ENCODE data around the gene RREB1. TPM values are rescaled to one million over a fixed set of nuclear protein-coding genes. Genes with fewer than 3 reads are reported as not detected.

Gene RREB1
- total and polyA plus RNA-seq, 2 donors (not counting 3 experiments of a cell fraction or from before 2014, with no cell fraction given): 3.7 to 33.0 TPM

DNA sequence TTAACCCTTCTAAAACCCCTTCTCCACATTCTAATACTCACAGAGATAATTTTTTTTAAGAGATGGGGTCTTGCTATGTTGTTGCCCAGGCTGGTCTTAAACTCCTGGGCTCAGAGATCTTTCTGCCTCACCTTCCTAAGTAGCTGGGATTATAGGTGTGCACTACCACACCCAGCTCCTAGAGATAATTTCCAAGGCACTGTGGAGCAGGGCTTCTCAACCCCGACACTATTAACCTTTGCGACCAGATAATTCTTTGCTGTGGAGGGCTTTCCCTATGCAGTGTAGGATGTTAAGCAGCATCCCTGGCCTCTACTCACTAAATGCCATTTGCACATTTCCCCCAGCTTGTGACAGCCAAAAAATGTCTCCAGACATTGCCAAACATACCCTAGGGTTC is 8.8 kb upstream of the RREB1 start:
- Histone ChIP-seq H3K9me1 (replicated peaks; ENCODE audit: control insufficient read depth, extremely low read depth, insufficient read depth, low read length) (no peaks in the 10 kb centered on the region), H3K36me3 (ENCODE audit: control insufficient read depth in 2 of 2, extremely low read depth in 1 of 2, insufficient read depth in 2 of 2, low read length in 2 of 2) (no peaks in the 10 kb centered on the region), H4K20me1 (replicated peaks; ENCODE audit: control insufficient read depth, extremely low read depth, insufficient read depth, low read length) (no peaks in the 10 kb centered on the region), H3K79me2 (ENCODE audit: control insufficient read depth, insufficient read depth, low read length) (no peaks in the 10 kb centered on the region), H3K4me2 (ENCODE audit: insufficient read depth, low read length) (no peak overlapping the region), H3K9ac (replicated peaks; ENCODE audit: extremely low read depth, insufficient read depth, low read length) (no peak overlapping the region), H3K4me3 (replicated peaks in 1 of 3; ENCODE audit: insufficient read depth in 1 of 3, low read depth in 1 of 3, low read length in 3 of 3) (no peak overlapping the region), H3K27ac (ENCODE audit: insufficient read depth, low read depth, low read length) (no peak overlapping the region), H2AFZ (ENCODE audit: low read depth, low read length) (no peak overlapping the region), H3K4me1 (ENCODE audit: control insufficient read depth, extremely low read depth, insufficient read depth, low read length) (peaks cover 6% of the 10 kb centered on the region), H3K9me3 (replicated peaks; ENCODE audit: control insufficient read depth, insufficient read depth, low read length) (no peaks in the 10 kb centered on the region), H3K27me3 (ENCODE audit: control insufficient read depth in 2 of 2, insufficient read depth in 2 of 2, low read length in 2 of 2) (no peaks in the 10 kb centered on the region)
- TF ChIP-seq JUN (IDR thresholded peaks at IDR 0.05; ENCODE audit: borderline replicate concordance, insufficient read depth, insufficient read length, low read depth): no peak
- intact Hi-C loops (cut with micrococcal nuclease) (no loop called here), dilution Hi-C loops (cut with MboI; ENCODE audit: extremely low pct_ligation_motif_present, low sequenced_read_pairs) (no loop called here)
- DNase-seq (ENCODE audit: low read depth, low spot score) (no peak), FAIRE-seq (no peak)
- ChIA-PET POLR2A (no interaction called here), CTCF (no interaction called here)
- no TSS peak for BruUV-seq (replicated peaks)

DNA sequence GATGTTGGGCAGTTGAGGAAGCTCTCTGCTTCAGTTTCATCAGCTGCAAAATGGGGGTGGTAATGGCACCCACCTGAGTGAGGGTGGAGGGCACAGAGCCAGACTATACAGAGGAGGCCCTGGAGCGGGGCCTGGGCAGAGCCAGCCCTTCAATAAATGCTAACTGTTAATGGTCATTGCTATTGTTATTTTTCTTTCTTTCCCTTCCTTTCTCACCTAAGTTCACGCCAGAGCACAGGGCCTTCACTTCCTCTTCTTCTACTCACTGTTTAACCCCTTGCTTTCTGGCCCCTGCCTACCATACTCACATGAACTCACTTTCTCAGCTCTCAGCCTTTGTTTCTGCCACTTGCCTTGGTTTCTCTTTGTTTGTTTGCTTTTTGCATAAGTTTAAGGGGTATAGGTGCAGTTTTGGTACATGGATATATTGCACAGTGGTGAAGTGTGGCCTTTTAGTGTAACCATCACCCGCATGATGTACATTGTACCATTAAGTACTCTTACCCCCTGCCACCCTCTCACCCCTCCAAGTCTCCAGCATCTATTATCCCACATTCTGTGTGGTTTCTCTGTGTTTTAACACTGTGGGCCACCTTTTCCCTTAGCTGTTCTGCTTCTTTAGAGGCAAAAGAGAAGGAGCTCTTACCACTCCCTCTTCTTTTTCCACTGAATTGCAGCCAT is 7.5 kb upstream of the RREB1 start:
- dilution Hi-C loops (cut with MboI; ENCODE audit: extremely low pct_ligation_motif_present, low sequenced_read_pairs): no loop called here
- CTCF ChIA-PET: no interaction called here
- no peaks in the 10 kb centered on the region for H4K20me1 ChIP-seq (replicated peaks; ENCODE audit: control insufficient read depth, extremely low read depth, insufficient read depth, low read length)
- no peak overlapping the region for H3K4me2 ChIP-seq (ENCODE audit: insufficient read depth, low read length)
- FAIRE-seq (peak; percentile 75), DNase-seq (ENCODE audit: low read depth, low spot score) (peak; percentile 30)
- no peak overlapping the region for H2AFZ ChIP-seq (ENCODE audit: low read depth, low read length)
- no peak overlapping the region for H3K9ac ChIP-seq (replicated peaks; ENCODE audit: extremely low read depth, insufficient read depth, low read length)
- no peaks in the 10 kb centered on the region for H3K36me3 ChIP-seq (ENCODE audit: control insufficient read depth in 2 of 2, extremely low read depth in 1 of 2, insufficient read depth in 2 of 2, low read length in 2 of 2)
- no peak overlapping the region for H3K4me3 ChIP-seq (replicated peaks in 1 of 3; ENCODE audit: insufficient read depth in 1 of 3, low read depth in 1 of 3, low read length in 3 of 3)
- TF ChIP-seq FOS (IDR thresholded peaks at IDR 0.05; ENCODE audit: borderline replicate concordance, insufficient read depth, low read length) (no peak), POLR2A (IDR thresholded peaks at IDR 0.05; ENCODE audit: low read depth, low read length) (no peak), MYC (IDR thresholded peaks at IDR 0.05; ENCODE audit: low read depth, low read length) (no peak), JUN (IDR thresholded peaks at IDR 0.05; ENCODE audit: borderline replicate concordance, insufficient read depth, insufficient read length, low read depth) (no peak), GATA2 (IDR thresholded peaks at IDR 0.05; ENCODE audit: insufficient read depth, insufficient read length, low read depth, low read length) (no peak), EZH2 (IDR thresholded peaks at IDR 0.05; ENCODE audit: borderline replicate concordance, low read depth, low read length, severe bottlenecking) (no peak), POLR2AphosphoS5 (IDR thresholded peaks at IDR 0.05; ENCODE audit: insufficient read depth, low read depth, low read length) (no peak)
- TF ChIP-seq, protein P1, sequence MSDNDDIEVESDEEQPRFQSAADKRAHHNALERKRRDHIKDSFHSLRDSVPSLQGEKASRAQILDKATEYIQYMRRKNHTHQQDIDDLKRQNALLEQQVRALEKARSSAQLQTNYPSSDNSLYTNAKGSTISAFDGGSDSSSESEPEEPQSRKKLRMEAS (IDR thresholded peaks at IDR 0.05; ENCODE audit: insufficient read depth, insufficient read length): no peak
- TF ChIP-seq, protein P2, sequence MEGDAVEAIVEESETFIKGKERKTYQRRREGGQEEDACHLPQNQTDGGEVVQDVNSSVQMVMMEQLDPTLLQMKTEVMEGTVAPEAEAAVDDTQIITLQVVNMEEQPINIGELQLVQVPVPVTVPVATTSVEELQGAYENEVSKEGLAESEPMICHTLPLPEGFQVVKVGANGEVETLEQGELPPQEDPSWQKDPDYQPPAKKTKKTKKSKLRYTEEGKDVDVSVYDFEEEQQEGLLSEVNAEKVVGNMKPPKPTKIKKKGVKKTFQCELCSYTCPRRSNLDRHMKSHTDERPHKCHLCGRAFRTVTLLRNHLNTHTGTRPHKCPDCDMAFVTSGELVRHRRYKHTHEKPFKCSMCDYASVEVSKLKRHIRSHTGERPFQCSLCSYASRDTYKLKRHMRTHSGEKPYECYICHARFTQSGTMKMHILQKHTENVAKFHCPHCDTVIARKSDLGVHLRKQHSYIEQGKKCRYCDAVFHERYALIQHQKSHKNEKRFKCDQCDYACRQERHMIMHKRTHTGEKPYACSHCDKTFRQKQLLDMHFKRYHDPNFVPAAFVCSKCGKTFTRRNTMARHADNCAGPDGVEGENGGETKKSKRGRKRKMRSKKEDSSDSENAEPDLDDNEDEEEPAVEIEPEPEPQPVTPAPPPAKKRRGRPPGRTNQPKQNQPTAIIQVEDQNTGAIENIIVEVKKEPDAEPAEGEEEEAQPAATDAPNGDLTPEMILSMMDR (IDR thresholded peaks at IDR 0.05; ENCODE audit: extremely low read depth in 1 of 2, insufficient read depth in 1 of 2, low read depth in 1 of 2, low read length in 2 of 2): no peak
- POLR2A ChIA-PET: no interaction called here
- no peaks in the 10 kb centered on the region for H3K27me3 ChIP-seq (ENCODE audit: control insufficient read depth in 2 of 2, insufficient read depth in 2 of 2, low read length in 2 of 2)
- intact Hi-C loops (cut with micrococcal nuclease): no loop called here
- H3K9me1 ChIP-seq (replicated peaks; ENCODE audit: control insufficient read depth, extremely low read depth, insufficient read depth, low read length): no peaks in the 10 kb centered on the region
- H3K9me3 ChIP-seq (replicated peaks; ENCODE audit: control insufficient read depth, insufficient read depth, low read length): no peaks in the 10 kb centered on the region
- BruUV-seq (replicated peaks): no TSS peak
- H3K4me1 ChIP-seq (ENCODE audit: control insufficient read depth, extremely low read depth, insufficient read depth, low read length): peaks cover 6% of the 10 kb centered on the region
- no peaks in the 10 kb centered on the region for H3K79me2 ChIP-seq (ENCODE audit: control insufficient read depth, insufficient read depth, low read length)
- H3K27ac ChIP-seq (ENCODE audit: insufficient read depth, low read depth, low read length): no peak overlapping the region

Data from endothelial cell of umbilical vein (primary cell).